HFF-Myc (cell line): ENCODE data around the gene MAP7.
"Not testable (repeated sequence)": the region's sequence is repeated elsewhere in the genome, so short reads cannot be mapped to it uniquely, and the experiment has no call there.

ENCODE experiments used
- DNase-seq: peaks from one replicate; pipeline ENCODE4 v3.0.0-alpha.2; 2011; ENCODE audit warnings: low read depth; ENCODE audit errors: extremely low read depth
- H3K4me3 ChIP-seq: replicated peaks from 2 replicates; pipeline ENCODE4 v1.5.1; 2011; ENCODE audit warnings: low read depth, mild to moderate bottlenecking, control low read depth, low read length
- TF ChIP-seq, protein P1 (sequence below): IDR thresholded peaks from 2 replicates; pipeline ENCODE4 v1.5.1; 2012; ENCODE audit warnings: mild to moderate bottlenecking, low read depth, low read length, control low read depth; ENCODE audit errors: missing control alignments

The MAP7 gene

DNA sequence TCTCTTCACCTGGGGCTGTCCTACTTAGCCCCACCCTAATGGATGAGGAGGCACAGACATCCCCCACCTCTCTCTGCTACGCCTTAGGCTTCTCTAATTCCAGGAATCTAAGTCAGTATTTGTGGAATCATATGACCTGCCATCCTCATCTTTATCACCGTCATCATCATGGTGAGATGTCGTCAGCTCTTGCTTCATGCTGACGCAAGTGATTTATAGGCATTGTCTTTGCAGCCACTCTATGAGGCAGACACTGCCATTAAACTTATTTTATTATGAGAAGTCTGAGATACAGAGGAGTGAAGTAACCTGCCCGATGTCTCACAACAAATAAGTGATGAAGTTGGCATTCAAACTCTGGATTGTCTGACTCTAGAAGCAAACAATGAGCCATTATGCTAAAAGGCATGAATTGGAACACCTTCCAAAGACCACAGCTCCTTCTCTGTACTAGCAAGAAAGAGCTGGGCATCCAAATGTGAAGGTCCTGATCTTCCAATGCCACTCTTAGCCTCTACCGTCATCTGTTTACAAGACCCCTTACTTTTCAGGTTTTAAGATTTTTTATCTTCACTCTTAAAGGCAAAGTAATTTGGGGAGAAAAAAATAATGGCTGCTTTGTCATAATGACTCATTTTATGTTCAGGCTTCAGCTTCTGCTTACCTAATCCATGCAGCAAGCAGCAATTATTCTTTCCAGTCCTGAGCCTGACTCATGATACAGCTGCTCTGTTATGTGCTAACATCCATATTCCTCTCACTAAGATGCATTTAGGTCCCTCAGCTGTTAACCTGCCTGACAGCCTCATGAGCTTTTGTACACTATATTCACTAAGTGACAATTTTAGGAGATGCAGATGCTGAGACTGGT, 146.9 kb downstream of the MAP7 start:
- no peak overlapping the region for H3K4me3 ChIP-seq
- TF ChIP-seq, protein P1, sequence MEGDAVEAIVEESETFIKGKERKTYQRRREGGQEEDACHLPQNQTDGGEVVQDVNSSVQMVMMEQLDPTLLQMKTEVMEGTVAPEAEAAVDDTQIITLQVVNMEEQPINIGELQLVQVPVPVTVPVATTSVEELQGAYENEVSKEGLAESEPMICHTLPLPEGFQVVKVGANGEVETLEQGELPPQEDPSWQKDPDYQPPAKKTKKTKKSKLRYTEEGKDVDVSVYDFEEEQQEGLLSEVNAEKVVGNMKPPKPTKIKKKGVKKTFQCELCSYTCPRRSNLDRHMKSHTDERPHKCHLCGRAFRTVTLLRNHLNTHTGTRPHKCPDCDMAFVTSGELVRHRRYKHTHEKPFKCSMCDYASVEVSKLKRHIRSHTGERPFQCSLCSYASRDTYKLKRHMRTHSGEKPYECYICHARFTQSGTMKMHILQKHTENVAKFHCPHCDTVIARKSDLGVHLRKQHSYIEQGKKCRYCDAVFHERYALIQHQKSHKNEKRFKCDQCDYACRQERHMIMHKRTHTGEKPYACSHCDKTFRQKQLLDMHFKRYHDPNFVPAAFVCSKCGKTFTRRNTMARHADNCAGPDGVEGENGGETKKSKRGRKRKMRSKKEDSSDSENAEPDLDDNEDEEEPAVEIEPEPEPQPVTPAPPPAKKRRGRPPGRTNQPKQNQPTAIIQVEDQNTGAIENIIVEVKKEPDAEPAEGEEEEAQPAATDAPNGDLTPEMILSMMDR = no peak
- peak; percentile 42 for DNase-seq

DNA sequence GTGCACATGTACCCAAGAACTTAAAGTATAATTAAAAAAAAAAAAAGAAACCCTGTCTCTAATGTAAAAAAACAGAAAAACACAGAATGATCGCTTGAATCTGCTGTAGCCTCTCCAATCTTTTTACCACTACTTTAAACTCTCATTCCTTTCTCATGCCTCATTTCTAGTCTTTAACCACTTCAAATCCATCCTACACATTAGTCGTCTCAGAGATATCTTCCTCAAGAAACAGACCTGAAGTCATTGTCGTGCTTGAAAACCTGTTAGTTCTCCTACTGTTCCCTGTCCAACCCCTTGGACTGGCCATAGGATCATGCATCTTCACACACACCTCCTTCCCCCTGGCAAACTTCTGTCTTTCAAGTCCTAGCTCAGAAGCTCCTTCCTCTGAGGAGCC, 148.5 kb downstream of the MAP7 start:
- no peak overlapping the region for H3K4me3 ChIP-seq
- TF ChIP-seq, protein P1 = no peak
- DNase-seq = no peak

DNA sequence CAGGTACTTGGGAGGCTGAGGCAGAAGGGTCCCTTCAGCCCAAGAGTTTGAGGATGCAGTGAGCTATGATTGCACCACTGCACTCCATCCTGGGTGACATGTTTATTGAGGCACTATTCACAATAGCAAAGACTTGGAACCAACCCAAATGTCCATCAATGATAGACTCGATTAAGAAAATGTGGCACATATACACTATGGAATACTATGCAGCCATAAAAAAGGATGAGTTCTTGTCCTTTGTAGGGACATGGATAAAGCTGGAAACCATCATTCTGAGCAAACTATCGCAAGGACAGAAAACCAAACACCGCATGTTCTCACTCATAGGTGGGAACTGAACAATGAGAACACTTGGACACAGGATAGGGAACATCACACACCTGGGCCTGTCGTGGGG, 149.0 kb downstream of the MAP7 start:
- not testable (repeated sequence) for DNase-seq, H3K4me3 ChIP-seq

DNA sequence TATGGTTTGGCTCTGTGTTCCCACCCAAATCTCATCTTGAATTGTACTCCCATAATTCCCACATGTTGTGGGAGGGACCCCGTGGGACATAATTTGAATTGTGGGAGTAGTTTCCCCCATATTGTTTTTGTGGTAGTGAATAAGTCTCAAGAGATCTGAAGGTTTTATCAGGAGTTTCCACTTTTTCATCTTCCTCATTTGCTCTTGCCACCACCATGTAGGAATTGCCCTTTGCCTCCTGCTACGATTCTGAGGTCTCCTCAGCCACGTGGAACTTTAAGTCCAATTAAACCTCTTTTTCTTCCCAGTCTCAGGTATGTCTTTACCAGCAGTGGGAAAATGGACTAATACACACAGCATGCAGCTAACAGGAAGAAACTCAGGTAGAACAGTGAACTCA, 151.8 kb downstream of the MAP7 start:
- TF ChIP-seq, protein P1 = no peak
- no peak overlapping the region for H3K4me3 ChIP-seq
- DNase-seq = no peak

DNA sequence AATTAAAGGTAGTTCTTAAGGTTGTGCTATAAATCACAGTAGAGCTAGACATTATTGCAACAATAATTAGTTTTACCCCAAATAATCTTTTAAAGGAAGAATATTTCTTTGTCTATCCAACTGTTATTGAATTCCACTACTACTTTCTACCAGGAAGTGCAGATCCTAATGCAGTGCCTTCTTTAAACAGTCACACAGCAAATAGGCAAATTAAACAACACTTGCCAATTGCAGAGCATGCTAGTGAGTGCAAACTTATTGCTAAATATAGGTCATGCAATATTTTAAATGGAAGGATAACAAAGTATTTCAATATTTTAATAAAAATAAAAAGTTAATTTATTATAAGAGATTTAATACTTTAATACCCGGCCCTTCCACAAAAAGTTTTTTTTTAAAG, 153.3 kb downstream of the MAP7 start:
- H3K4me3 ChIP-seq = no peak overlapping the region
- TF ChIP-seq, protein P1 = no peak
- DNase-seq = no peak

DNA sequence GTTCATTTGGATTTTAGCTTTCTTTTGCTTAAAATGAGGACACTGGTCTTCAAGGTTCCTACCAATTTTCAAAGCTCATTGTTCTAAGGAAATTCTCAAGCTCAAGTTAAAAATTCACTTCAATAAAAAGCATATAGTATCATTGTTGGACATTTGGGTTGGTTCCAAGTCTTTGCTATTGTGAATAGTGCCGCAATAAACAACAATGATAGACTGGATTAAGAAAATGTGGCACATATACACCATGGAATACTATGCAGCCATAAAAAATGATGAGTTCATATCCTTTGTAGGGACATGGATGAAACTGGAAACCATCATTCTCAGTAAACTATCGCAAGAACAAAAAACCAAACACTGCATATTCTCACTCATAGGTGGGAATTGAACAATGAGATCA, 159.3 kb downstream of the MAP7 start:
- not testable (repeated sequence) for H3K4me3 ChIP-seq

DNA sequence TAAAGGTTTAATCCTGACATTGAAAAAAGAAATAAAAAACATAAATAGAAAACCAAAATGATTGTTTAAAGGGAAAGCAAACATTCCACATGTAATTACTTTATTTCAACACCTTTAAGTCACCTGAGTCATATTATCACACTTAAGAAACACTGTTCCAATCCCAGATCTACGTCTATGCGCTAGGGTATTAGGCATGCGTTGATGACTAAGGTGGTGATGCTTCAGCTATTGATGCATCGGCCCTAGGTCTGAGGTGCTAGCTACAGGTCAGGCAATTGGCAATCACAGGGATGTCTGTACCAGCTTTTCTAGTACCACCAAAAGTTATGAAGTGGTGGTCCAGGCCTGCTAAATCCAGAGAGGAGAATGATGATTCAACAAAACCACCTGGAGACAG, 162.9 kb downstream of the MAP7 start:
- TF ChIP-seq, protein P1 = no peak
- no peak overlapping the region for H3K4me3 ChIP-seq
- no peak for DNase-seq

More for the DNA sequence above, 159.3 kb downstream of the MAP7 start:
- DNase-seq = not testable (repeated sequence)

DNA sequence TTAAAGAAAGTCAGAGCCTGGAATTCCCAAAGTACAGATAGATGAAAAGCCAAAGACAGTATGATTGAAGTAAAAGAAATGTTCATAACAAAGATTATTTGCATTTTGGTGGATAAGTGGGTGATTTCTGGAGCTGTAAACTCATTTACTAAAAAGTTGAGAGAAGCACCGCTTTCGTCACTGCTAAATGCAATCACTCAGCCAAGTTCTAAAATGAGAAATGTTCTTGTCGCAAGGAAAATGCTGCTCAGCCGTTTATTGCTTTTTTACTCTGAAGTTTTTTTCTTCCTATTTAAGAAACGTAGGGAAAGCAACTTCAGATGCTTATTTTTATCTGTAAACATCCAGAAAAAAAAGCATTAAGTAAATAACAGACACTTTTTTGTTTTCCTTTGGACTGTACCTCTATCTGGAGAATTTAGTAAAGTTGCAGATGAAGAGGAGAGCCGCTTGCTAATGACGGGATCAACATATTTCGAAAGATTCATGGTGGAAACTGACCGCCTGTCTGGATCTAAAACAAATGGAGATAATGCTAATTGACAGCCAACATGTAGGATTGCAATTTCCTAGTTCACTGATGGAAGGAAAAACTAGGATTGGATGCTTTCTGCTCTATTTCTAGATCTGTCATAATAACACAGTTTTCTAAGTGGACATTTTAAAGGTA, 166.8 kb downstream of the MAP7 start:
- DNase-seq = no peak
- TF ChIP-seq, protein P1 = no peak
- no peak overlapping the region for H3K4me3 ChIP-seq
